ENCODE measurements around the gene GREB1.

The GREB1 gene

DNA sequence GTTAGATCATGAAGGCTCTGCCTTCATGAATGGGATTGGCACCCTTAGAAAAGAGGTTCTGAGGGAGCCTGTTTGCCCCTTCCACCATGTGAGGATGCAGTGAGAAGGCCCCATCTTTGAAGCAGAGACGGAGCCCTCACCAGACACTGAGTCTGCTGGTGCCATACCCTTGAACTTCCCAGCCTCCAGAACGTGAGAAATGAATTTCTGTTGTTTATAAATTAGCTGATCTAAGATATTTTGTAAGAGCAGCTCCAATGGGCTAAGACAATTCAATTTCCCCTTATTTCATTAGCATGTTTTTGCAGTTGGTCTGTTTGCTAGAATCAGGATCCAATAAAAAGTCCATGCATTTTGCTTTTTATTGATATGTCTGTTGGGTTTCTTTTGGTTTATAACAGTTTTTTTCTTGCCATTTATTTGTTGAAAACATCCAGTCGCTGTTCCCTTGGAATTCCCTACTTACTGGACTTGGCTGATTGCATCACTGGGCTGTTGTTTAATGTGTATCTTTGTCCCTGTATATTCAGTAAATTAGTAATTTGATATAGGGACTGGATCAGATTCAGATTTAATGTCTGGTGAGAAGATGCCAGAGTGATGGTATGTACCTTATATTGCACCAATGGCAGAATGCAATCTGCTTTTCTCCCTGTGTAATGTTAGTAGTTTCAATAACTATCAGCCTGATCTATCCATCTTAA lies 24.0 kb upstream of the GREB1 start:
- TF ChIP-seq, protein P1, sequence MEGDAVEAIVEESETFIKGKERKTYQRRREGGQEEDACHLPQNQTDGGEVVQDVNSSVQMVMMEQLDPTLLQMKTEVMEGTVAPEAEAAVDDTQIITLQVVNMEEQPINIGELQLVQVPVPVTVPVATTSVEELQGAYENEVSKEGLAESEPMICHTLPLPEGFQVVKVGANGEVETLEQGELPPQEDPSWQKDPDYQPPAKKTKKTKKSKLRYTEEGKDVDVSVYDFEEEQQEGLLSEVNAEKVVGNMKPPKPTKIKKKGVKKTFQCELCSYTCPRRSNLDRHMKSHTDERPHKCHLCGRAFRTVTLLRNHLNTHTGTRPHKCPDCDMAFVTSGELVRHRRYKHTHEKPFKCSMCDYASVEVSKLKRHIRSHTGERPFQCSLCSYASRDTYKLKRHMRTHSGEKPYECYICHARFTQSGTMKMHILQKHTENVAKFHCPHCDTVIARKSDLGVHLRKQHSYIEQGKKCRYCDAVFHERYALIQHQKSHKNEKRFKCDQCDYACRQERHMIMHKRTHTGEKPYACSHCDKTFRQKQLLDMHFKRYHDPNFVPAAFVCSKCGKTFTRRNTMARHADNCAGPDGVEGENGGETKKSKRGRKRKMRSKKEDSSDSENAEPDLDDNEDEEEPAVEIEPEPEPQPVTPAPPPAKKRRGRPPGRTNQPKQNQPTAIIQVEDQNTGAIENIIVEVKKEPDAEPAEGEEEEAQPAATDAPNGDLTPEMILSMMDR (IDR thresholded peaks at IDR 0.05; ENCODE audit: low read depth, low read length): no peak
- no peak for DNase-seq (ENCODE audit: extremely low read depth, low read depth)

DNA sequence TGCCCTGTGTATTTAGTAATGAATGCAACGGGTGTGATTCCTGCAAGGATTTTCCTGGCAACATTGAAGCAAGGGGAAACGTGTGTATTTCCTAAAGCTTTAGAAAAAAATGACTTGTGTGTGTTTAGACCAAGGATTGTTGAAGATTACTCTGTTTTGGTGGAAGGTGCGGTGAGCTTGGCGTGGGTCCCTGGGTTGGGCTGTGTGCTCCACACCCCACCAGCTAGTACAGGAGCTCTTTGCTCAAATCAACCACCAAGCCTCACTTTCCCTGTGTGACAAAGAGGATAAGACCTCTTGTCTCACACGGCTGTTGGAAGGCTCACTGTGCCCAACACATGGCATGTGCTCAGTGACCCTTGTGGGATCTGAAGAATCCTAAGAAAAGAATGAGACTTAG lies 21.4 kb upstream of the GREB1 start:
- TF ChIP-seq, protein P1 (IDR thresholded peaks at IDR 0.05; ENCODE audit: low read depth, low read length): no peak
- no peak for DNase-seq (ENCODE audit: extremely low read depth, low read depth)

DNA sequence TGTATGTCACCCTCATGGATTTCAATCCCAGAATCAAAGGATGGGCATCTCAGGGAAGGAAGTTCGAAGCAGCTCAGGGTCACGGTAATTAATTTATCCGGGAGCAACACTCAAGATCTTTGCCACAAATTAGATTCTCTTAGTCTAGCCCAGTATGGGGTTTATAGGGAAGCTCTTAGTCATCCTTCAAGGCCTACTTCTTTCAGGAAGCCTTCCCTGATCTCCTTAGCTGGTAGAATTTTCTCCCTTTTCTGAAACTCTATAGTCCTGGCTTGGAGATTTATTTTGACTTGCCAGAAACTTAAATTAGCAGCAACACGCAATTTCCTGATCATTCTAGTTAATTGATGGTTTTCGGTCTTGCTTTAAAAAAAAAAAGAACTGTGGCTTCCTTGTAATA lies 20.5 kb upstream of the GREB1 start:
- TF ChIP-seq, protein P1 (IDR thresholded peaks at IDR 0.05; ENCODE audit: low read depth, low read length): no peak
- DNase-seq (ENCODE audit: extremely low read depth, low read depth): no peak

DNA sequence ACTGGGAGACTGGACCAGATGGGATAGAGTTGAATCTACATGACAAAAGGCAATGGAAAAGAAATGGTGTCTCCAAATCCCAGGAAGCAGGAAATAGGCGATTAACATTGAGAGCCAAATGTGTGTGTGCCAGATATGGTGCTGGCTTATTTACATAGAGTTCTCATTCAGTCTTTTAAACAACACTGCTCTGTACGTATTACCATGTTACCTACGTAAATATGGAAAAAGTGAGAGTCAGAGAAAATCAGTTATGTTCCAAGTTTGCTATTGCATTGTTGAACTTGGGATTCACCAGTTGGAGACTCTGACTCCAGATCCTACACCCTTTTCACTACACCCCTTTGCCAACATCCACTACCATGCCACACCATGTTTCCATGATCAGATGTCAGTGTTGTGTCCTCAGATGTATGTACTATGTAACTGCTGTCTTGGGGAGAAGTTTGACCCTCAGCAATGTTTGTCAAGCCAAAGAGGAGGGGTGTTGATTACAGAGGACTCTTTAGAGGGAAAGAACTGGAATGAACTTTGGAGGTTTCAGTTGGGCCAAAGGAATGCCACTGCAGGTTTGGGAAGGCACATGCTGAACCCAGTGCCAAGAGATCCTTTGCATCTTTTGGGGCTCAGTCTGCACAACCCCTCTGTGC lies 19.6 kb upstream of the GREB1 start:
- no peak for DNase-seq (ENCODE audit: extremely low read depth, low read depth)

DNA sequence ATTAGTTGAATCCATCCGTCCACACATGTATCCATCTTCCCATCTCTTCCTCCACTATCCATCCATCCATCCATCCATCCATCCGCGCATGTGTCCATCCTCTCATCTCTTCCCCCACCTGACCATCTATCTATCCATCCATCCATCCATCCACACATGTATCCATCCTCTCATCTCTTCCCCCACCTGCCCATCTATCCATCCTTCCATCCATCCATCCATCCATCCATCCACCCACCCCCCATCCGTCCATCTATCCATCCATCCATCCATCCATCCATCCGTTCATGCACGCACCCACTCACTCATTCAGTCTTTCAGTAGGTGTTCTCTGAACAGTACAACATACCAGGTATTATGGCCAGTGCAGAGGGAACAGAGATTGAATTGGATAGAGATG lies 18.9 kb upstream of the GREB1 start:
- DNase-seq (ENCODE audit: extremely low read depth, low read depth): no peak
- TF ChIP-seq, protein P1 (IDR thresholded peaks at IDR 0.05; ENCODE audit: low read depth, low read length): no peak

More for the DNA sequence above, 19.6 kb upstream of the GREB1 start:
- TF ChIP-seq, protein P1 (IDR thresholded peaks at IDR 0.05; ENCODE audit: low read depth, low read length): no peak

DNA sequence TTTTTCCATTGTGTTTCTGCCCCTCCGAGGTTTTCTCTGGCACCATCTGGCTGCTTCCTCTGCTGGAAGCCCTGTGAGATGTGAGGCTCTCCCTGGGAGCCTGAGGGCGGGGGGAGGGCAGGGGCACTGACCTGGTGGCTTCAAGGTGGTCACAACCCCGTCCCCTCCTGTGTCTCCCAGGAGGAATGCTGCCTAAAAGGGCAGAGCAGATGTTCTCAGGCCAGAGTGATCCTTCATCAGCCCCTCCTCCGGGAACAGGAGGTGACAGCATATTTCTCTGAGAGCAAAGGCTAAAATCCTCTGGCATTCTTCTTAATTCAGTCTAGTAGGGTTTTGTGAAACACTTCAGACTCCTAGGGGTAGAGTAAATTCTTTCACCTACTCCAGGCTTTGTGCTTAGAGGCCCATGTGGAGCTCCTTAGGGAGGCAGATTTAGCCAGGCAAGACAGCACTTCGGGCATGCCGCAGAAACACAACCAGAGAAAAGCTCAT lies 18.3 kb upstream of the GREB1 start:
- no peak for DNase-seq (ENCODE audit: extremely low read depth, low read depth)
- TF ChIP-seq, protein P1 (IDR thresholded peaks at IDR 0.05; ENCODE audit: low read depth, low read length): no peak

DNA sequence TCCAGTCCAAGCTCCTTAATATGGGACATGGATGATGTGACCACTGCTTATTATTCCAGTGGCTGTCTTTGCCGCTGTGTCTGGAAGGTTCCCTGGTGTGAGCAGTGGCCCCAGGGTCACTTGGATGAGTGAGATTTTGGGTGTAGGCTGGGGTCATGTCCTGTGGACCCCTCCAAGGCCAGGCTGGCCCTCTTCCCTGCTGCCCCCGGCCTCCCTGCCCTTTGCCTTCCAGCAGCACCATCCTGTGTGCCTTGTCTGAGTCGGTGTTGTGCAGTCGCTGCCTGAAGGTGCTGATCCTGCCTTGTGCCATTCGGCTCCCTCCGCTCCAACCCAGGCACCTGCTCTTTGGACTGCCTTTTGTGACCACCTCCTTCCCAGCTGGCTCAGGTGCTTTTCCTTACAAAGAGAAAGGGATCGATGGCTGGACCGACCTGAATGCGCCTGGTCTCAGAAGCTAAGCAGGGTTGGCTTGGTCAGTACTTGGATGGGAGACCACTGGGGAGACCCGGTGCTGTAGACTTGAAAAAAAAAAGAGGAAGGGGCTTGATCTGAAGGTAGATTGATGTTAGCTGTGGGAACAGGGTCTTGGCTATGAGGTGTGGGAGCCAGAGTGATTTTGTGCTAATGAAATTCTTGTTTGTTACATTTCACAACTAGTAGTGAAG lies 16.7 kb upstream of the GREB1 start:
- TF ChIP-seq, protein P1 (IDR thresholded peaks at IDR 0.05; ENCODE audit: low read depth, low read length): no peak
- DNase-seq (ENCODE audit: extremely low read depth, low read depth): no peak
